ENCODE measurements around the gene CPD. TPM values are rescaled to one million over a fixed set of nuclear protein-coding genes. Genes with fewer than 3 reads are reported as not detected.

The CPD gene
- total RNA-seq, 1 donor from 2014 or later: 53.2 TPM

DNA sequence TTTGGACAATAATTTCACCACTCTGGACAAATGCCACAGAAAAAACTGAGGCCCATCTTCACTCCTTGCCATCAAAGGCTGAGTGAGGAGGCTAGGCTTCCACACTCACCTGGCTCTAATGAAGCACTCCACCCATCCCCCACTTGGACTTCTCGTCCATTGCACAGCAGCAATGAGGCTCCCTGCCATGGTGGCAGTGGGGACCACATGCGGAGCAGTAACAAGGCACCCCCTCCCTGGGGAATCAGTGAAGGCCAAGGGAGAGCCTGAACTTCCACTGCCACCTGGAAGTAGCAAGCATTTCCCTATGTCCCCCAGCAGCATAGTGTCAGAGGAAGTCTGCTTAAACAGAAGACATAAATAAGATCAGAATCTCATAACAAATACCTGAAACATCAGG lies 96.5 kb downstream of the CPD start:
- ATAC-seq (no peak), DNase-seq (ENCODE audit: low spot score) (no peak)
- intact Hi-C loops (cut with DNase I): no loop called here

DNA sequence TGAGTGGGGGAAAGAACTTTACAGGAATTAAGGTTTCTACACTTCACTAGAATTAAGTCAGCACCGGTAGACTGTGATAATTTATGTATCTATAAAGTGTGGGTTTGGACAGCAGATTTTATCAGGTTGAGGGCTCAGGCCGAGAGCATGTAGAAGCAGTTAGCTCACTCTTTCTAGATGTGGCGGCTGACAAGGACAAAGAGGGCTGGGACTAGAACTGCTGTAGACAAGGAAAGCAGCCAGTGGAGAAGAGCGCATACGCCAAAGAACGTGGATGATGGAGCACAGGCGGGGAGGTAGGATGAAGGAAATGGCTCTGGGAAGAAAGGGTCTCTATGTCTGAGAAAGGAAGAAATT lies 98.0 kb downstream of the CPD start:
- DNase-seq (ENCODE audit: low spot score) (no peak), ATAC-seq (peak; percentile 50)
- intact Hi-C loops (cut with DNase I): no loop called here

DNA sequence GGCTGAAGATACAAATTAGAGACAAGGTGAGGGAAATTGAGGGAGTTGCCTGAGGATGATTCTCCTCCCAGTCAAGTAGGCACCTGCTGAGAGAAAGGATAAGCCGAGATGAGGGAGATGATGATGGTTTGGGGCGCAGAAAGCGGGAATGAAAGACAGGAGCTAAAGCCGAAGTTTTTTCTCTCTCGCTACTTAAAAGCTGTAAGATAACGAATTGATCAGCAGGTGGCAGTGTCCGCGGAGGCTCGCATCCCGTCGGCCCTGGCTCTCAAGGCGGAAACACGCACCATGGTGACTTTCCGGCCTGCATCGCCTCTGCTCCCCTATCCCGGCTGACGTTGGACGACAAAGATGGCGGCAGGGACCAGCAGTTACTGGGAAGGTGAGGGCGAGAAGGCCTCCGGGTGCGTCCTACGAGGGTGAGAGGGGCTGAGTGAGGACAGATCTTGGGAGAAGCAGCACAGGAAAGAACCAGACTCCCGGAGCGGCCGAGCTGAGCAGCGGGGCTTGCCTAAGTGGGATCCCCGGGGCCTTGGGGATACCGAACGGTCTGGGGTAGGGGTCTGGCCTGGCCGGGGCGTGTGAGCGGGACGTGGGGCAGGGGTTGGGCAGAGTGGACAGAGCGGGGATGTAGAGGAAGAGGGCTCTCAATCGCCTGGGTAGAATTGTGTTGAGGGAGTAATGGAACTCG lies 98.5 kb downstream of the CPD start, which contains the start of gene GOSR1:
Gene GOSR1 (plus strand): TSS at position 326 of the 691 bp plus-strand sequence. CDS start 26 bp downstream, at position 352.
- peak; percentile 100 for ATAC-seq
- intact Hi-C loops (cut with DNase I): no loop called here
- DNase-seq (ENCODE audit: low spot score): peak; percentile 95

DNA sequence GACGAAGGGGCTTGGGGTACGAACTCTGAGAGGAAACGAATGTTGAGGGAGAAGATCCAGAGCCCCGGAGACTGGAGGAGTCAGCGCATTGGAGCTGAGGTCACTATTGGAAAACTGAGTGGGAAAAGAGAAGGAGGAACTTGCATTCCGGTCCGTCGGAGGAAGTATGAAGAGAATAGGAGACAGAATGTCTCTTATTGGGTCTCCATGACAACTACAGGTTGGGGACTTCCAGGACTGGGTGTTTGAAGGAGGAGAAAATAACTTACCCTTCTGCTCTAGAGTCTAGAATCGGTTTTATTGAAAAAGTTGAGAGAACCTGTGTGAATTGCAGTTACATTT lies 99.0 kb downstream of the CPD start:
- DNase-seq (ENCODE audit: low spot score) (no peak), ATAC-seq (peak; percentile 12)
- intact Hi-C loops (cut with DNase I): no loop called here

DNA sequence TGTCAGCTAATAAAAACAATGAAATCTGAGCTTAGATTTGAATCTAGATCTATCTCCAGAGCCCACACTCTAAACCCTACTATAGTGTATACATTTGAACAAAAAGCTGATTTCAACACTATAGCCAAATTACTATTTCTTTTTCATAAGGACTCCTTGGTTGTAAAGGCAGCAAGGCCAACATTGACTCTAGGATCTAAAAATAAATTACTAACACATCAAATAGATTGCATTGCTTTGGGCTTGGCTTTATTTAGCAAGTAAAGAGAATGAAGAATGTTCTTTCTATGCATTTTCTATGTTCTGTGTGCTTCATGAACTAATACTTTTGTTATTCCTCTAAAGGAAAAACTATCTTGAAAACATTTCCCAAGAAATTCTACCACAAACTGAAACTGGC lies 103.8 kb downstream of the CPD start:
- no peak for DNase-seq (ENCODE audit: low spot score)
- intact Hi-C loops (cut with DNase I): no loop called here
- ATAC-seq: no peak

DNA sequence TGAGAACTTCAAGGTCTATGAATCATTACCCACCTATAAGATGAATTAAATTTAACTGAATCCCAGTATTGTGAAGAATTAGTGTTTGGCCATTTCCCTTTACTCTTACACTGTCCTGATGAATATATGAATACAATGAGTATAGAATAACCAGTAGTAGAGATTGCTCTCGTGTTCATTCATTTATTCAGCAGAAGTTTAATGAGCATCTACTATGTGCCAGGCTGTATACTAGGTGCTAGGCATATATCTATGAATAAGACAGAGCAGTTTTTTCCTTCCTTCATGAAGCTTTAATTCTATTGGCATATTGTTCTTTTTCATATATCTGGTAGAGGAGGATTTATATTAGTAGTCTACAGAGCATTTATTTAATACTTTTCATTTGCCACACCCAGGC lies 104.4 kb downstream of the CPD start:
- ATAC-seq (no peak), DNase-seq (ENCODE audit: low spot score) (no peak)
- intact Hi-C loops (cut with DNase I): no loop called here

DNA sequence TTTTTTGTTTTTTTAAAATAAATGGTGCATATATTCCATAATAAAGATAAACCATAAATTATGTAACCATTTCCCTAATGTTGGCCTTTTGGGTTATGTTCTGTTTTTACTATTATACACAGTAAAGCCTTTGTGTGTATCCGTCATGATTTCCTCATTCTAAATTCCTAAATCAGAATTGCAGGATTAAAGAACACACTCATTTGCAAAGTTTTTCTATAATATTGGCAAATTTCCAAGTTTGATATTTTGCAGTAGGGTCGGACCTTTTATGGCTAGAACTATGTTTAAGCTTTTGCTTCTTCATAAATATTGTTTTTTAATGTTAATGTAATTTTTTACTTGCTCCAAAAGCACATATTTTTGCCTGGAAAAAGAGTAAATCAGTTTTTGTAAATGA lies 115.1 kb downstream of the CPD start:
- no peak for ATAC-seq
- intact Hi-C loops (cut with DNase I): no loop called here
- DNase-seq (ENCODE audit: low spot score): no peak

DNA sequence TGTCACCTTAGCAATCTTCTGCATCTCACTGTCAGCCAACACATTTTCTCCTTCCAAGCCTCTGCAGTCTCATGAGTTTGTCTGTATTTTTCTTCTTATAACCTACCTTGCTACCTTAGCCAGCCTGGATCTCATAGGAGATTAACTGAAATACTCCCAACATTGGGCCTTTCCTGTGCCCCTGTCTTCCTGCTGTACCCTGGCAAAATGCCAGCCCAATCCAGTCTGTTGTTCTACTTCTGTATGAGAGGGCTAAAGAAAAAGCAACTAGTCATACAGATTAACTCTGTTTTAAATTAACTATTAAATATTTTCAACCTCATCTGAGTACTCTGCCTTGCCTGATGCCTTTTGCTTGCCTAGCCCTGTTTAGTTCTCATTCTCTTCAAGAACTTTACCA lies 116.9 kb downstream of the CPD start:
- intact Hi-C loops (cut with DNase I): no loop called here
- DNase-seq (ENCODE audit: low spot score) (no peak), ATAC-seq (no peak)

DNA sequence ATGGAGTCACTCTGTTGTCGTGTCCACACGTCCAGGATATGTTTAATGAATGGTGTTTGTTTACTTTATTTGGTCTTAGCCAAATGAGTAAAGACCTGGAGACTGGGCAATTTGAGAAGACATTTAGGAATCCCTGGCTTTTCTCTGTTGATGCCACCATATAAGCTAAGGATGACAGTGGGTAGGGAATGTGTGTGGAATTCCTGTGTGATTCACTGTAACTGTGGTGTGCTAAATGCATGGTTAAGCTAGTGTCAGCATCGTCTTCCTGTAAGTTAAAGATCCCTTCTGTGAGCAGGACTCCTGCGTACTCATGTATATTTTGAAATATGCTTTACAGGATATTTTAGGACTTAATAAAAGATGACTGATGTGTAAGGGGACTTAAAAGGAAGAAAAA lies 124.8 kb downstream of the CPD start:
- ATAC-seq (no peak), DNase-seq (ENCODE audit: low spot score) (no peak)
- intact Hi-C loops (cut with DNase I): no loop called here

DNA sequence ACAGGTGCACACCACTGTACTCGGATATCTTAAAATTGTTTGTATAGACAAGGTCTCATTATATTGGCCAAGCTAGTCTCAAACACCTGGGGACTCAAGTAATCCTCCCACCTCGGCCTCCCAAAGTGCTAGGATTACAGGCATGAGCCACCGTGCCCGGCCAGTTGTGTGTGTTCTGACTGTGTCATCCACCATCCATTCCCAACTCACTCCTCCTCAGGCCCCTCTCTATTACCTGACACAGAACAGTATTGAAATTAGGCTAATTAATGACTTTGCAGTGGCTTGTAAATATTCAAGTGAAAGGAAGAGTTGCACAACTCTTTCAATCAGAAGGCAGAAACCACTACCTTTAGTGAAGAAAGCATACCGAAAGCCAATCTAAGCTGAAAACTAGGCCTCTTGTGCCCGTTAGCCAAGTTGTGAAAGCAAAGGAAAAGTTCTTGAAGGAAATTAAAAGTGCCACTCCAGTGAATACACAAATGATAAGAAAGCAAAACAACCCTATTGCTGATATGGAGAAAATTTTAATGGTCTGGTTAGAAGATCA lies 127.2 kb downstream of the CPD start:
- intact Hi-C loops (cut with DNase I): no loop called here
- DNase-seq (ENCODE audit: low spot score): no peak
- ATAC-seq: no peak

DNA sequence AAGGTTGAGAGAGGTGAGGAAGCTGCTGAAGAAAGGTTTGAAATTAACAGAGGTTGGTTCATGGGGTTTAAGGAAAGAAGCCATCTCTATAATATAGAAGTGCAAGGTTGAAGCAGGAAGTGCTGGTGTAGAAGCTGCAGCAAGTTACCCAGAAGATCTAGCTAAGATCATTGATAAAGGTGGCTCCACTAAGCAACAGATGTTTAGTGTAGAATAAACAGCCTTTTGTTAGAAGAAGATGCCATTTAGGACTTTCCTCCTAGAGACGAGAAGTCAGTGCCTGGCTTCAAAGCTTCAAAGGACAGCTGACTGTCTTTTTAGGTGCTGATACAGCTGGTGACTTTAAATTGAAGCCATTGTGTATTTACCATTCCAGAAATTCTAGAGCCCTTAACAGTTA lies 127.8 kb downstream of the CPD start:
- intact Hi-C loops (cut with DNase I): no loop called here
- DNase-seq (ENCODE audit: low spot score) (no peak), ATAC-seq (no peak)

DNA sequence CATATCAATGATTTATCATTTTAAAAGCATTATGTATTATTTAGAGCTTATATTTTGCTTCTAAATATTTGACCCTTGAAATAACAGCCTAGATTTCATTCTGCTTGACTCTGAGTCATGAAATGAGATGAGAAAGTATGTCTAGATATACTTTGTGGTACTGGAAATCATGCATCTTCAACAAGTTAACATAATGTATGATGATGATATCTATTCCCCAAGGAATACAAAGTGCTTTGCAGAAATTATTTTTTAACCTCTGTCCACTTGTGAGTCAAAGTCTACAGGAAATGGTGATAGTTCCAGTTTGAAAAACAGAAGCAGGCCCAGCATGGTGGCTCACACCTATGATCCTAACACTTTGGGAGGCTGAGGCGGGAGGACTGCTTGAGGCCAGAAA lies 134.6 kb downstream of the CPD start:
- no peak for ATAC-seq
- intact Hi-C loops (cut with DNase I): no loop called here
- DNase-seq (ENCODE audit: low spot score): no peak

DNA sequence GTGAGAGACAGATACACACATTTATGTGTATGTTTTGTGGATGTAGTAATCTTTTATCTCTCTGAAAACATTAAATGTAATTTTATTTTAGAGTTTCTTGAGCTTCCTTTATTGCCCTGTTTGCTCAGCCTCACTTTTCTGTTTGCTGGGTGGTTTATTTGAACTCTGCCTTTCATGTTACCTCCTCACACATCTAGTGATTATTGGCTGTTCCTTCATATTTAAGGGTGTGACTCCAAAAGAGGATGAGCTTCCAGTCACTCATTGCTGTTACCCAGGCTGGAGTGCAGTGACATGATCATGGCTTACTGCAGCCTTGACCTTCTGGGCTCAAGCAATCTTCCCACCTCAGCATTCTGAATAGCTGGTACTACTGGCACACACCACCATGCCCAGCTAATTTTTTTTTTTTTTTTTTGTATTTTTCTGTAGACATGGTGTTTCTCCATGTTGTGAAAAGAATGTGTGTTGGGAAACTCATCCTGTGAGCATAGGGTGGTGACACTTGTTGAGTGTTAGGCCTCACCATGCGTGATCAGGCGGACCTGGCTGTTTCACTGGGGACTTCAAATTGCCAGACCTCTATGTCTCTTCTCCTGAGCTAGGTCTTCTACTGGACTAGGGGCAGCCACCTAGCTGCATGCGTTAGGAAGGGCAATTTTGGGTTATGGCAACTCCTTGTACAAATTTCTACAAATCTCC lies 136.3 kb downstream of the CPD start:
- intact Hi-C loops (cut with DNase I): no loop called here
- DNase-seq (ENCODE audit: low spot score) (no peak), ATAC-seq (no peak)

DNA sequence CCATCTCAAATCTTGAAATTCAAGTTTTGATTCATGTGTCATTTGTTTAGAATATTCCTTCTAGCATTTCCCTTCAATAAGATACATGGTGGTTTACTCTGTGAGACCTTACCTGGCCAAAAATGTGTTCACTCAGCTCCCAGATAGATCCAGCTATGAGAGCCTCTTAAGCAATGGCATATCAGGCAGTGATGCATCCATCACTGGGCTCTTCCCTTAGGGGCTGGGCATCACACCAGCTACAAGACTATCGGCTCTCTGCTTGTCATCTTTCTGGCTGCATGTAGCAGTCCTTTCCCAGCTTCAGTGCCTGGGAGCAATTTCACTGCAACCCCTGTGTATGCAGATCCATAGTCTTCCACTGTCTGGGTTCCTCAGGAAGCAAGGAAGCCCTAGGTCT lies 139.1 kb downstream of the CPD start:
- ATAC-seq: no peak
- intact Hi-C loops (cut with DNase I): no loop called here
- DNase-seq (ENCODE audit: low spot score): no peak

DNA sequence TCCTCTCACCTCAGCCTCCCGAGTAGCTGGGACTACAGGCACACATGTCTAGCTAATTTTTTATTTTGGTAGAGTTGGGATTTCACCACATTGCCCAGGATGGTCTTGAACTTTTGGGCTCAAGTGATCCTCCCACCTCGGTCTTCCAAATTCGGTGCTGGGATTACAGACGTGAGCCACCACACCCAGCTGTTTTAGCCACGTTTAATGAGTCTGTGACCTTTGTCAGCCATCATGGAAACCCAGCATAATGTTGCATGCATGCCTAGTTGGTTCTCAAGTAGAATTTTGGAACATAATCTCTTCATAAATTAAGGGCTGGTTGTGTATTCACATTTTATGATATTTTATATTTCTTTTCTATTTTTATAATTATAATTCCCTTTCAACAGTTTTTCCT lies 140.4 kb downstream of the CPD start:
- DNase-seq (ENCODE audit: low spot score) (no peak), ATAC-seq (no peak)
- intact Hi-C loops (cut with DNase I): no loop called here

Other genes starting within 250 kb of the CPD start
- gene SLC6A4, start 143.2 kb upstream of the CPD start, total RNA-seq: 3.0 TPM
- gene BLMH, start 87.0 kb upstream of the CPD start, total RNA-seq: 31.3 TPM
- not detected for gene TMIGD1, start 44.9 kb upstream of the CPD start, total RNA-seq
- gene GOSR1, start 98.5 kb downstream of the CPD start, total RNA-seq: 60.5 TPM

All from sciatic nerve (tissue), 2 donors.